Measurements from ENCODE around the gene CSNK1D.

DNA sequence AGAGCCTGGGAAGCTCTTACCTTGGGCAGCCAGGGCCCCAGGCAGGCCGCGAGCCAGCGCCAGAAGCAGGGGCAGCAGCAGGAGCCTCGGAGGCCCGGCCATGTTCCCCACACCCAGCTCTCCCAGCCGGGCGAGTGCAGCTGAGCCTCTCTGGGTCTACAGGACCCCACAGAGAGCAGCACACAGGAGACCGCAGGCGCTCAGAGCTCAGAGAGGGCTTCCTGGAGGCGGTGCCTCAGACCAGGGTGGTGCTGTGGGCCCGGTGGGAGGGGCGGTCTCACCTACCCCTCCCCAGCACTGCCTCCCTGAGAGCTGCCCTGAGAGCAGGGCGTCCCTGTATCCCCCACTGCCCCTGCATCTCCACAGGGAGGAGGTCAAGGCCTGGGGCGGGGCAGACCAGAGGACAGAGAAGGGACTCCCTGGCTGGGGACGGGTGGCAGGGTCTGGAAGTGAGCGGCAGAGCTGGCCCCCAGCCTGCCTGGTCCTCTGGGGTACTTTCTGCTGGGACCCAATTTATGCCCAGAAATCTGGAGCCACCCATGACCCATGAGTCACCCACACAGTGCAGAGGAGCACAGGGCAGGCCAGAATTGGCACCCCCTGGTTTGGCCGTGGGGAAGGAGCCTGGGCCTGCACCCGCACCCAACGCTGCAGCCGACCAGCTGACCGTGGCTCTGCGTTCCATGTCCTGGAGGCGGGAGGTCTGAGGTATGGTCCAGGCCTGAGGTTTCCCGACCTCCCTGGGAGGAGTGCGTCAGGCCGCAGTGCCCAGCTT, 44.1 kb upstream of the CSNK1D start, which contains the start of gene CD7:
- TF ChIP-seq EZH2phosphoT487 (IDR thresholded peaks at IDR 0.05; ENCODE audit: borderline replicate concordance) = no peak
- TF ChIP-seq, protein P1, sequence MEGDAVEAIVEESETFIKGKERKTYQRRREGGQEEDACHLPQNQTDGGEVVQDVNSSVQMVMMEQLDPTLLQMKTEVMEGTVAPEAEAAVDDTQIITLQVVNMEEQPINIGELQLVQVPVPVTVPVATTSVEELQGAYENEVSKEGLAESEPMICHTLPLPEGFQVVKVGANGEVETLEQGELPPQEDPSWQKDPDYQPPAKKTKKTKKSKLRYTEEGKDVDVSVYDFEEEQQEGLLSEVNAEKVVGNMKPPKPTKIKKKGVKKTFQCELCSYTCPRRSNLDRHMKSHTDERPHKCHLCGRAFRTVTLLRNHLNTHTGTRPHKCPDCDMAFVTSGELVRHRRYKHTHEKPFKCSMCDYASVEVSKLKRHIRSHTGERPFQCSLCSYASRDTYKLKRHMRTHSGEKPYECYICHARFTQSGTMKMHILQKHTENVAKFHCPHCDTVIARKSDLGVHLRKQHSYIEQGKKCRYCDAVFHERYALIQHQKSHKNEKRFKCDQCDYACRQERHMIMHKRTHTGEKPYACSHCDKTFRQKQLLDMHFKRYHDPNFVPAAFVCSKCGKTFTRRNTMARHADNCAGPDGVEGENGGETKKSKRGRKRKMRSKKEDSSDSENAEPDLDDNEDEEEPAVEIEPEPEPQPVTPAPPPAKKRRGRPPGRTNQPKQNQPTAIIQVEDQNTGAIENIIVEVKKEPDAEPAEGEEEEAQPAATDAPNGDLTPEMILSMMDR (conservative IDR thresholded peaks at IDR 0.05; ENCODE audit: low read length) = no peak
